Central memory CD8-positive, alpha-beta T cell (primary cell): ENCODE results near the gene OR9G4.

Experiments
- ATAC-seq: fragments of 150-1000 bp; cut with Tn5 transposase; replicated peaks from 2 replicates; pipeline ENCODE4 v1.10.0; 2022; ENCODE audit warnings: mild to moderate bottlenecking, moderate FRiP score, moderate number of reproducible peaks; ENCODE audit not compliant: poor library complexity, severe bottlenecking; ENCODE audit errors: extremely low read depth
- DNase-seq, 2 donors: peaks; one replicate each; pipeline ENCODE4 v3.0.0; 2021; ENCODE audit warnings: low spot score in 2 of 2
- H3K27ac Mint-ChIP-seq: one replicate; pipeline ENCODE4 v1.8.0; 2022; ENCODE audit warnings: low read depth, mild to moderate bottlenecking, moderate library complexity, mixed read lengths
- H3K27me3 Mint-ChIP-seq: one replicate; pipeline ENCODE4 v1.8.0; 2022; ENCODE audit warnings: mixed read lengths
- H3K36me3 Mint-ChIP-seq: one replicate; pipeline ENCODE4 v1.8.0; 2022; ENCODE audit warnings: mild to moderate bottlenecking, moderate library complexity, mixed read lengths; ENCODE audit not compliant: insufficient read depth
- H3K4me1 Mint-ChIP-seq: one replicate; pipeline ENCODE4 v1.8.0; 2022; ENCODE audit warnings: mixed read lengths
- H3K4me3 Mint-ChIP-seq: one replicate; pipeline ENCODE4 v1.8.0; 2022; ENCODE audit warnings: mild to moderate bottlenecking, moderate library complexity, mixed read lengths
- H3K9me3 Mint-ChIP-seq: one replicate; pipeline ENCODE4 v1.8.0; 2022; ENCODE audit warnings: mixed read lengths

OR9G4 gene

GRCh38 chr11:56705784-56706396 is 42.6 kb downstream of the OR9G4 start:
- DNase-seq = no peak
- Mint-ChIP-seq H3K27me3 (no peaks in the 10 kb centered on the region), H3K4me1 (no peaks in the 10 kb centered on the region), H3K9me3 (peaks cover 14% of the 10 kb centered on the region), H3K4me3 (no peak overlapping the region), H3K36me3 (no peaks in the 10 kb centered on the region), H3K27ac (no peak overlapping the region)
- ATAC-seq = no peak

GRCh38 chr11:56700914-56701485 is 47.5 kb downstream of the OR9G4 start:
- H3K27ac Mint-ChIP-seq = no peak overlapping the region
- DNase-seq (no peak), ATAC-seq (no peak)
- no peaks in the 10 kb centered on the region for H3K27me3 Mint-ChIP-seq
- peaks cover 30% of the 10 kb centered on the region for H3K9me3 Mint-ChIP-seq
- H3K36me3 Mint-ChIP-seq = no peaks in the 10 kb centered on the region
- no peak overlapping the region for H3K4me3 Mint-ChIP-seq
- H3K4me1 Mint-ChIP-seq = no peaks in the 10 kb centered on the region

DNA sequence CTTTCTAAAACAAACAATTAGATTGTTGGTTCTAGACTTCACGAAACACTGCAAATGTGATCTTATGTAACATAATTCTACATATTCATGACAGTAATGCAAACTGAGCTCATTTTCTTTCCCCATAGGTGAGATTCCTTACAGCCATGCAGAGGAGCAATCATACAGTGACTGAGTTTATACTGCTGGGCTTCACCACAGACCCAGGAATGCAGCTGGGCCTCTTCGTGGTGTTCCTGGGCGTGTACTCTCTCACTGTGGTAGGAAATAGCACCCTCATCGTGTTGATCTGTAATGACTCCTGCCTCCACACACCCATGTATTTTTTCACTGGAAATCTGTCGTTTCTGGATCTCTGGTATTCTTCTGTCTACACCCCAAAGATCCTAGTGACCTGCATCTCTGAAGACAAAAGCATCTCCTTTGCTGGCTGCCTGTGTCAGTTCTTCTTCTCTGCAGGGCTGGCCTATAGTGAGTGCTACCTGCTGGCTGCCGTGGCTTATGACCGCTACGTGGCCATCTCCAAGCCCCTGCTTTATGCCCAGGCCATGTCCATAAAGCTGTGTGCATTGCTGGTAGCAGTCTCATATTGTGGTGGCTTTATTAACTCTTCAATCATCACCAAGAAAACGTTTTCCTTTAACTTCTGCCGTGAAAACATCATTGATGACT is 48.1 kb downstream of the OR9G4 start:
- Mint-ChIP-seq H3K4me3 (no peak overlapping the region), H3K27me3 (no peaks in the 10 kb centered on the region), H3K9me3 (peaks cover 34% of the 10 kb centered on the region), H3K36me3 (no peaks in the 10 kb centered on the region), H3K4me1 (no peaks in the 10 kb centered on the region), H3K27ac (no peak overlapping the region)
- ATAC-seq = no peak
- DNase-seq = no peak

GRCh38 chr11:56698795-56699194 is 49.7 kb downstream of the OR9G4 start, which contains the start of gene OR9G1:
OR9G1 (plus strand) TSS chr11:56699095; CDS start chr11:56700388, 1,293 bp downstream.
- no peak within 1 kb of the TSS for H3K27ac Mint-ChIP-seq
- H3K4me1 Mint-ChIP-seq = no peaks in the 10 kb centered on the region
- DNase-seq (no peak), ATAC-seq (no peak)
- H3K4me3 Mint-ChIP-seq = no peak within 1 kb of the TSS
- no peaks in the 10 kb centered on the region for H3K36me3 Mint-ChIP-seq
- H3K27me3 Mint-ChIP-seq = no peaks in the 10 kb centered on the region
- H3K9me3 Mint-ChIP-seq = peaks cover 29% of the 10 kb centered on the region

DNA sequence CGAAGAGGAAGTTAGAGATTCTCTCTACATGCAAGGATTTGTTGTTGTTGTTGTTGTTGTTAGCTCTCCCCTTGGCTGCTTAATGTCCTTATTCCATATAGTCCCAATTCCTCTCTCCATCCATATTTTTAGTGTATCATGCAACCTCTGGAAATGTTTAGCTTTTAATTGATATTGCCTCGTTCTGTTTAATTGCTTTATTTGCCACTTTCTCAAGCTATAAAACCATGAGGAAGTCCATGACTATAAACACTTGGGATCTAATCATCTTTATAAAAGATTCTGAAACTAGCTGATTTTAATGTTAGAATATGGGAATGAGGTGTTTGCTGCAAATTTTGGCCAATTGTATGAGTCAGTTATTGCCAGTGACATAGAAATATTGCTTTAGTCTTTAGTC is 55.1 kb downstream of the OR9G4 start:
- H3K4me3 Mint-ChIP-seq = no peak overlapping the region
- H3K9me3 Mint-ChIP-seq = peaks cover 15% of the 10 kb centered on the region
- H3K27me3 Mint-ChIP-seq = no peaks in the 10 kb centered on the region
- no peaks in the 10 kb centered on the region for H3K36me3 Mint-ChIP-seq
- no peak for DNase-seq
- no peak overlapping the region for H3K27ac Mint-ChIP-seq
- no peaks in the 10 kb centered on the region for H3K4me1 Mint-ChIP-seq
- no peak for ATAC-seq
